GM21717 (cell line): Measurements from ENCODE around the gene TMEM186.
A peak's percentile ranks its signal among the peaks of the same experiment; 100 is the strongest.
"Not testable (repeated sequence)": the region's sequence is repeated elsewhere in the genome, so short reads cannot be mapped to it uniquely, and the experiment has no call there.

Experiments
- ATAC-seq: cut with Tn5 transposase; IDR thresholded peaks from one replicate; pipeline ENCODE4 v1.9.1; 2021; ENCODE audit warnings: mild to moderate bottlenecking, moderate library complexity; ENCODE audit not compliant: unreplicated experiment

Gene TMEM186, protein sequence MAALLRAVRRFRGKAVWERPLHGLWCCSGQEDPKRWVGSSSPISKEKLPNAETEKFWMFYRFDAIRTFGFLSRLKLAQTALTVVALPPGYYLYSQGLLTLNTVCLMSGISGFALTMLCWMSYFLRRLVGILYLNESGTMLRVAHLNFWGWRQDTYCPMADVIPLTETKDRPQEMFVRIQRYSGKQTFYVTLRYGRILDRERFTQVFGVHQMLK

DNA sequence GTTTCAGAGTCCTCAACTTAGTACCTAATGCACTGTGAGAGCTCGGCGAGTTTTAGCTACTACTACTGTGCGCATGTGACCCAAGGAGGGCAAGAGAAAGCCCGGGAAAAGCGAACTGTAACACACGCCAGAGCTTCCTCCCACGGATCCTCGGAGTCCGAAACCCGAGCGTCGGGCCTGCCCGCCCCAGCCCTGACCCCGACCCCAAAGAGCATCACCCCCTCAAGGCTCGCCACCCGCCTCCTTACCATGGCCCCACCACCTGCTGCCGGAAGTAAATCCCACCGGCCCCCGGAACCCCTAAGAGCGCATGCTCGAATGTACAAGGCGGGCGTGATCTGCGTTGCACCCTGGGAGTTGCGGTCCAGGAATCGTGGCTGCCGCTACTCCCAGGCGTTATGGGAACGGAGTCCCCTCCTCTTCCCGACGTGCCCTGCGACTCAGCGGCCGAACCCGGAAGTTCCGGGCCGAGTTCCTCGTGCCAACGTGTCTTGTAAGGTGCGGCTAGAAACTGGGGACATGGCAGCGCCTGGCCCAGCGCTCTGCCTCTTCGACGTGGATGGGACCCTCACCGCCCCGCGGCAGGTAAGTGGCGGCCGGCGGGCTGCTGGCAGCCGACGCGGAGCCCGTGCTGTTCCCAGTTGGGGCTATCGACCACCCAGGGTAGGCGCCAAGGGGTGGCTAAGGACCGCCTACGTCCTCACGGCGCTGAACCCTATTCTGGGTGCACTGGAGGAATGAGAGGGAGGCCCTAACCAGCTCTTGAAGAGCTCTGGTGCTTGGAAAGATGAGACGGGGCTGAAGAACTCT is at the start of gene TMEM186, which contains the start of gene PMM2:
TSS of gene TMEM186 (minus strand) at position 276 of the 810 bp plus-strand sequence. CDS start at position 251, 25 bp downstream.
TSS of gene PMM2 (plus strand) at position 476 of the 810 bp plus-strand sequence. CDS start at position 520, 44 bp downstream.
- ATAC-seq: peak; percentile 92

DNA sequence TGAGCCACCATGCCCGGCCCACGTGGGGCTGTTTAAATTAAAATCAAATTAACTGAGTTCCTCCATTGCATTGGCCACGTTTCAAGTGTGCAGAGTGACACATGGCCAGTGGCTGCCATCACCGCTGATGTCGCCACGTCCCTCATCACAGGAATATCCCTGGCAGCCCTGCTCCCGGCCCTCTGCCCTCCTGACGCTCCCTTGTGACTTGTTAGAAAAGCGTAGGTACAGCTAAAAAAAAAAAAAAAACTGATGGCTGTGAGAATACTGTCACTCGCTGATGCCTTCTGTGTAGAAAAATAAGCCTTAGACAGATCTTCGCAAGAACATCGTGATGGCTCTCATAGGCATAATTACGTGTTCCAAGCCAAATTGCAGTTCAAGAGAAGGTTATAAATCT is 49.7 kb upstream of the TMEM186 start:
- no peak for ATAC-seq

DNA sequence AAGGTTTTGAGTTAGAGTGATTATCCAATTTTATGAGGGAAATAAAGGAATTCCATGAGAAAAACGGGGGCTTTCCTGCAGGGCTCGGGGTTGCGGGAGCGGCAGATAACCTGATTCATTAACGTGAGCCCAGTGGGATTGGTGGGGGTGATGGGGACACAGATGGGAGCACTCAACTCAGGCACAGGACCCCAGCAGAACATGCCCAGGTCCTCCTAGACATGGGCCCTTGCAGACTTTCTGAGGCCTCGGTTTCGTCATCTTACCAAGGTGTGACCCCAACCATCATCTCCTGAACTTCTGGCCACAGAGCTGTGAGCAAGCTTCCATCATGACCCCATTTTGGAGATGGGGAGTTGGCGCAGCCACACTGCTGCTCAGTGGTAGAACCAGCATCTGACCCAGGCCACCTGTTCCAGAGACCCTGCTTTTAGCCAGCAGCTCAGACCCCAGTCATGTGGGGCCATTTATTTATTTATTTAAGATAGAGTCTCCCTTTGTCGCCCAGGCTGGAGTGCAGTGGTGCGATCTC is 49.0 kb upstream of the TMEM186 start:
- no peak for ATAC-seq

DNA sequence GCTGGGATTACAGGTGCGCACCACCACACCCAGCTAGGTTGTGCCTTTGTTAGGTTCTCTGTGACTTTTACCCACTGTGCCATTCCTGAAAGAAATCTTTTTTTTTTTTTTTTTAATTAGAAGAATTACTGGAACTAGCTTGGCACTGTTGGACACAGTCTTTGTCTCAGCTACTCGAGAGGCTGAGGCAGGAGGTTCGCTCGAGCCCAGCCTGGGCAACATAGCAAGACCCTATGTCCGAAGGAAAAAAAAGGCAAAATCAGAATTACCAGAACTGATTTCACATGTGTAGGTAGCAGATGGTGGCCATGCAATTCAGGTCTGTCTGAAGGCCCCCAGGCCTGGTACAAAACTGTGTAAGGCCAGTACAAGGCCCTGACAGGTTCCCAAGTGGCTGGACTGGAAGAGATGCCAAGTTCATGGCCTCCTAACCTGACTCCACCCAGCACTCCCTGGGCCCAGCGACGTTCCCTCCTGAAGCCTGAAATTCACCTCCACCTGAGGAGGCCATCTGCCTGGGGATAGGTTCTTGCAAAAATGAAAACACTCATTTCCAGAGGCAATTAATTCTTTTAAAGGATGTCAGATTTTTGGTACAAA is 48.4 kb upstream of the TMEM186 start:
- ATAC-seq: no peak

DNA sequence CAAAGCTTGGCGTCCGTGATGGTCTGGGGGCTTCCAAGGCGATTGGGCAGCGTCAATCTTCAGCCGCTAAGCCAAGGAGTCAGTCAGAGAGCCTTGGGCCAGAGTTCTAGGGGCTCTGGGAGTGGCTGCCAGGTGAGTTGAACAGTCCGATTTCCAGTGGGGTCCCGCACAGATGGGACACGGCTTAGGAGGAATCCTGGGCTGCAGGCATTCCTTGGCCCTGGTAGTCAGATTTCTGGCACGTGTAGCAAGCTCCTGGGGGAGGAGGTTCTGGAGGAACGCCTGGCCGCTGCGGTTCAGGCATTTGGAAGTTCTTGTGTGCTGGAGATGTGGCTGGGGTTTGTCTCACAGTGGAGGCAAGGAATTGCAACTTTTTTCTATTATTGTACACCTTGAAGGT is 45.9 kb upstream of the TMEM186 start:
- not testable (repeated sequence) for ATAC-seq

DNA sequence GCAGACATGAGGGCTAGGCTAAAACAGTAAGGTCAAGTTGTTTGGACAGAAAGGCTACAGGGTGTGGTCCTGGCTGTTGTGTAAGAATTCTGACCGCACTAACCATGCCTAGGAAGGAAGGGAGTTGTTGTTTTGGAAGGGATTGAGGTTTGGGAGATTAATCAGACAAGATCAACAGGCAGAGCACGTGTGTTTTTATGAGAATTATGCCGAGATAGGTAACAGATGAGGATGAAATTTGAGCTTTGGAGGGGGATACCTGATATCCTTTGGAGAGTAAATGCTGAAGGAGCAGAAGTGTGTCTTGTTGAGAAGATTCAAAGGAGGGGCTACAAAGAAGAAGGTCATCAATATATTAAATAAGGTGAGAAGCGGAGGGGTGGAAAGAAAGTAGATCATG is 44.6 kb upstream of the TMEM186 start:
- not testable (repeated sequence) for ATAC-seq

DNA sequence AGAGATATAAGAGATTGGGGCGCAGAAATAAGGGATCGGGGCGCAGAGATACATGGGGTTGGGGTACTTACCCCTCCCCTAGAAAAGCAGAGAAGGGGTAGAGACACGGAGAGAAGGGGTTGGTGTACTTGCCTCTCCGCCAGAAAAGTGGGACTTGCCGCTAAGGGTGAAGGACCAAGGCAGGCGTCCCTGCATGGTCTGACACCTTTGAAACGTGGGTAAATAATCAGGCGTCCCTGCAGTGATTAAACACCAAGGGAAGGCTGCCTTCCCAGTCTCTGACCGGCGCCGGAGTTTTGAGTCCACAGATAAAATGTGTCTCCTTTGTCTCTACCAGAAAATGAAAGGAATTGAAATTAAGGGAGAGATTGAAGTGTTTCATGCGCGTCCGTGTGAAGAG is 40.2 kb upstream of the TMEM186 start:
- not testable (repeated sequence) for ATAC-seq

DNA sequence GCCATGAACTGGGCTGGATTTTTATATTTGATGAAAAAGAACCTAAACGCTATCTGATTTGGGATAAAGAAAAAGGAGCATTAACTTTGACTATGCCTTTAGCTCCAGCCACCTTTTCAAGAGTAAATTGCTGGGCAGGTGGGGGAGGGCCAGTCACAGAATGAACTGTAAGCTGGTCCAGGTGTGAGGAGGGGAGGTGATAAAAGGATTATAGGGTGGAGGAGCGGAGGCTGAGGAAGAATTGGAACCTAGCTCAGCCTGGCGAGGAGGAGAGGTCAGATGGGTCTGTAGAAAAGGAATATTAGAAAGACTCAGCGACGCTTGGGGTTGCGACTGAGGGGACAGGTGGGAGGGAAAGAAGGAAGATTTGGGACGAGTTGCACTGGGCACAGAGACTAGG is 39.4 kb upstream of the TMEM186 start:
- not testable (repeated sequence) for ATAC-seq

DNA sequence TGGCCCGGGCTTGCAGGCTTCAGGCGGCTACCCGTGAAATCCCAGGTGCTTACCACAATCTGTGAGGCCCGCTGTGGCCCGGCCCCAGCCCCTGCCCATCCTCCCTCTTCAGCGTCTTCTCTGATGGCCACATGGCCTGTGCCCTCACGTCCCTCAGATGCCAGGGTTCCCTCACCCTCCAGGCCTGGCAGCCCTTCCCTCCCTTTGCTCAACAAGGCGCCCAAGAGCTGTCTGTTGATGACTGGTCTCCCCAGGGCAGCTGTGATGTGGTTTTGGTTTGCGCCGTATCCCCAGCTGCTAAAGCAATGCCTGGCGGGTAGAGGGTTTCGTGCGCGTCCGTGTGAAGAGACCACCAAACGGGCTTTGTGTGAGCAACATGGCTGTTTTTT is 35.3 kb upstream of the TMEM186 start:
- ATAC-seq: no peak

DNA sequence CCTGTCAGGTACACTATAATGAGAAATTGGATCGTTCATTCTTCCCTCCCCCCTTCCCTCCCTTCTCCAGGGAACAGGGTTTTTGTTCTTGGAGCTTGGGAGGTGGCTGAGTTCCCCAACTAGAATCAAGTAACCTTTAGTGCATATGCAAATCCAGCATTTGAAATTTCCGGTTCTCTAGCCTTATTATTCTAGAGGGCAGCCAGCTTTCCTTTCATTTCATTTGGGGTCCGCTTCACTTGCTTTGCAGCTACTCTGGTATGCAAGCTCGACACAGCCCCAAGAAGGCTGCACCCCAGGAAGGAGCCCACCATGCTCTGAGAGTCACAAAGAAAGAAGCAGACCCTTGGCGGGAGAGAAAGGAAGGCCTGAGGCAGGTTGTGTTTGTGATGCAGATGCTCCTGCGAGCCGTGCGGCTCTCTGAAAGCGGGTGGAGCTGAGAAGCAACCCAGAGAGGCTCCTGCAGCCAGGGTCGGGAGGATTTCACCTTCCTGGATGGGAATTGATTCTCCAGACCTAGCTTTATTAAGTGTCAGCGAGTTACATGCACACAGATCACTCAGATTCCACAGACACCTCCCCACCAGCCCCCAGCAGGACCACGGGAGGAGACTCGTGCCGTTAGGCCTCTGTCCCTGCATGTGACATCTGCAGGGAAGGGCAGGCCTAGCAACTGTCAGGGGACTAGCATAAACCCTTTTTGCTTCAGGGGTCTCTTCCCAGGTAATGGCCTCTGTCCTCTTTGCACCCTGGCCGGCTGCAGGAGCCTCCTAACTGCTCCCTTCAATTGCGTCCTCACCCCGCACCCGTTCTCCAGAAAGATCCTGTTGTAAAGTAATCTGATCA is 34.7 kb upstream of the TMEM186 start:
- ATAC-seq: no peak

DNA sequence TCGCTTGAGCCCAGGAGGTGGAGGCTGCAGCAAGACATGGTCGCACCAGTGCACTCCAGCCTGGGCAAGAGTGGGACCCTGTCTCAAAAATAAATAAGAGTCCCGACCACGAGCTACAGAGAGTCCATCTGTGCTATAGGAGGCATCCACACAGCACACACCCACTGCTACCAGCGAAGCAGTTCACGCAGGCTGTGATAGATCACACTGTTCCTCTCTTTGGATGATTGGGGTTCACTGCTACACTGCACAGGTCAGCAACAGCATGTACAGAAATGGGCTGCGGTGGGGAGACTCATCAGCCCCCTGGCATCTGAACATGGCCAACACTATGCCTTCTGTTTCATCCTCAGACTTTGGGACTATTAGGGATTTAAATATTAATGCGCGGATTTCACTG is 34.0 kb upstream of the TMEM186 start:
- no peak for ATAC-seq

DNA sequence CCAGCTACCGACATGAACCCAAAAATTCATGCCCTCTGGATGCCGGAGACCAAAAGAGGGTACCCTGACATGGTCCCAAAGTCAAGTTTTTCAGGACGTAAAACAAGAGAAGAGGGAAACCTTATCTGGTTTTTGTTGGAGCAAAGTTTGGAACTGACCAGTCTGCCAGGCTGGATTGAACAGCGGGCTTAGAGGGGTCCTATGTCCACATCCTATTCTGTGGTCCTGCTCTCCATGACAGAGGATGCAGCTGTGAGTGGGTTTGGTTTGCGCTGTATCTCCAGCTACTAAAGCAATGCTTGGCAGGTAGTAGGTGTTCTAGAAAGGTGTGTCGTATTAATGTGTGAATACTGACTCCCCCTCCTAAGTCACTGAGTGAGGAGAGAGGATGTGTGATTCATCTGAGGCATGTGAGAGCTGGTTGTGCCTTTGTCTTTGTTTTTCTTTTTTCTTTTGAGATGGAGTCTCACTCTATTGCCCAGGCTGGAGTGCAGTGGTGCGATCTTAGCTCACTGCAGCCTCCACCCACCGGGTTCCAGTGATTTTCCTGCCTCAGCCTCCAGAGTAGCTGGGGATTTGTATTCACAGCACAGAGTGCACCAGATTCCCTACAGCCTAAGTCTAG is 31.2 kb upstream of the TMEM186 start:
- no peak for ATAC-seq

DNA sequence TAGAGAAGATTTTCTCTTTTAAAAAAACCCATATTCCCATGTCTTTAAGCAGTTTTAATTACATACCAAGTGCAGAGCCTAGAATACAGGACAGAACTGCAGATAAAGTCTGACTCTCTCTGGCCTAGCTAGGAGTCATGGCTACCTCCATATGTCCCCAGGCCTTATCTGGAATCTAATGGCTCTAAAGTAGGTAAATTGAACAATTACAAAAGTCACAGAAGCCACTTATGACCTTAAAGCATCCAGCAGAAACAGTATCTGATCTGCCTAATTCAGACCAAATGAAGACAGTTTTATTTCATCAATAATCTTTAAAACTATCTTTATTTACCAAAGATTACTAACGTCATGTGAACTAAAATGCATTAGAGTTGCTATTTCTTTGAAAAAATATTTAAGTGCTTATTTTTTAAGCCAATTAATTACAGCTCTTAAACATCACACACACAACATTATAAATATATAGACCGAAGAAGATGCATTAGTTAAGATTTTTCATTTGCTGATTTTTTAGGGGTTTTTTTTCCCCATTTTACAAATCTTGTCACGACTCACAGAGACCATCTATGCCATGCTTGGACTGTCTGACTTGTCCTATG is 28.9 kb upstream of the TMEM186 start:
- ATAC-seq: no peak

DNA sequence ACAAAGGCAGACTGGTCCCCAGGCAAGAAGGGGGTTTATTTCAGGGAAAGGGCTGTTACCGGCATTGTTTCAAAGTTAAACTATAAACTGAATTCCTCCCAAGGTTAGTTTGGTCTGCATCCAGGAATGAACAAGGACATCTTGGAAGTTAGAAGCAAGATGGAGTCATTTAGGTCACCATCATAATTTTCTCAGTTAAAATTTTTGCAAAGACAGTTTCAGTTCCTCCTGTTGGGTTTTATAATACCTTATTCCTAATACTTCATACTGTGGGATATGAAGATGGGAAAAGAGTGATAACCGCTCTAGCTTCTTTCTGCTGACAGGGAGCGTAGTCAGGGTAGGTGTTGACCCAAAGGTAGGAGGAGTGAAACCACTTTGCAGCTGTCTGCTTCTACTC is 25.0 kb upstream of the TMEM186 start:
- no peak for ATAC-seq

DNA sequence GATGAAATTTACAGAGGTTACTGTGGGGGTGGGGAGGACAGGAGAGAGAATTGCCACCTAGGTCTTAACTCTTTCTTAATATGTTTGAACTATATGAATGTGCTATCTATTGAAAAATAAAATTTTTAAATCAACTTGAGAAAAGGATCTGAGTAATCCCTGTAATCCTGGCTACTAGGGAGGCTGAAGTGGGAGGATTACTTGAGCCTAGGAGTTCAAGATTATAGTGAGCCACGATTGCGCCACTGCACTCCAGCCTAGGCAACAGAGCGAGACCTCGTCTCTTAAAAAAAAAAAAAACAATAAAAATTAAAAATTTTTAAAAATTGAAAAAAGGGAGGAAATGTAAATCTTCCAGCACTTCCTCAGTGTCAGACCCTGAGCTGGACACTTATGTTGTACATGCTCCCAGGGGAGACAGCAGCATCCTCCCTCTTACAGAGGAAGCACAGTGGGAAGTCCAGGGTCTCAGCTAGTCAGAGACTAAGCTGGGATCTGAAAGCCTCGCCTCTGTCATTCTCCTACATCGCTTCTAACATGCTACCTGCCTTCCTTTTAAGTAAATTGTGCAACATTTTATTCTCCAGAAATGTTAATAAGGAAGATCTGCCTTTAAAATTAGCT is 22.1 kb upstream of the TMEM186 start:
- ATAC-seq: no peak

DNA sequence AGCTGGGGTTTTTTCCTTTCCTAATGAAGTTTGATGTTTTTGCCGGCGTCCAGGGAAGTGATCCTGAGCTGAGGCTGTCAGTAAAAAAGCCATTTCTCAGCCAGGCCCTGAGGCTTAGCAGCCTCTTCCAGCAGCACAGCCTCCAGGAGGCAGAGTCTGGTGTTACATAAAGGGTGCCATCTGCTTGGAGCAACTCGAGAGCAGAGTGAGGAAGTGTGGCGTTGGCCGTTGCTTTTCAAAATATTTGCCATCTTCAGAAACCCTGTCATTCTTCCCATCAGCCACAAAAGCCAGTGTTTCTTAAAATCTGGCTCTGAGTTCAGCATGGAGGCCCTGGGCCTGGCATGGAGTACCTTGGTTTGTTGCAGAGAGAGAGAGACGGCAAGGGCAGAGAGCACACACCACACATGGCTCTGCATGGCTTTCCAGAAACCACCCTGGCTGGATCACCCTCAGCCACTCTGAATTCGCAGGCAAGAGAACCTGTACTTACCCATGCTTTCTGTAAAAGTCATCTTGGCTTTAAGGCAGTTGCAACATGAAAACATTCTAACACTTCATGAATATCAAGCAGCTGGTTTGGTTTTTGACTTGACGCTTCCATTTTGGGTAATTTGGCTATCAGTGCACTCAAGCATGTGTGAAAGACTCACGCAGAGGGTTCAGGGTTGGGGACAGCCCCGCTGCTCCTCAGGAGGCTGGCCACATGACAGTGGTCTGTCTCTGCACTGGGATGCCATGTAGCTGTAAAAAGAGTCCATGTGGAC is 21.2 kb upstream of the TMEM186 start:
- no peak for ATAC-seq

DNA sequence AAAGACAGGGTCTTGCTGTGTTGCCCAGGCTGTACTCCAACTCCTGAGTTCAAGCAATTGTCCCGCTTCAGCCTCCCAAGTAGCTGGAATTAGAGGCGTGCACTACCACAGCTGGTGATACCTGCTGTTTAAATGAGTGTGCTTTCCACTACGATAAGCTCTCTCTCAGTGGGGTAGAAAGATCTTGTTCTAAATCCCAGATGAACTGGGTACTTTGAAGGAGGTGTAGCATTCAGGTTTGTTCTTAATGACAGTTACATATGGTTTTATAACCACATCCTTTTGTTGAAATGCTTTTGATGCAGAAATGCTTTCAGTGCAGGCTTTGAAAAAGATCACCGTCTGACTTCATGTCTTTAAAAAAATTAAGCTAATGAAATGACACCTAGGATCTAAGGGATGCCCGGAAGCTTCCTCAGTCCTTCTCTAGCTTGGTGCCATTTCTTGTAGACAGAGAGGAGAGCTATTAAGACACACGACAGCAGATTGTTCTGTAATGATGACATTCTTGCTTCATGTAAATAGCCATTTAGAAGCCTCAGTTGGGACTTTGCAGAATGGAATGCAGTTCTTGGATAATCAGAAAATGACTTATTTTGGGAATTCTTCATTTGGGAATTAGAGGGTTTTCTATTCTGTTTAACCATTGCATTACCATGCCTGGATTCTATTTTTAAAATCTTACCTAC is 19.7 kb upstream of the TMEM186 start:
- no peak for ATAC-seq
